ENCODE data around the gene NT5DC4. TPM values are rescaled to one million over a fixed set of nuclear protein-coding genes. Genes with fewer than 3 reads are reported as not detected.

NT5DC4 gene
- polyA plus RNA-seq, 4 donors = 0.13 to 1.2 (median 0.49) TPM; not detected in 1

DNA sequence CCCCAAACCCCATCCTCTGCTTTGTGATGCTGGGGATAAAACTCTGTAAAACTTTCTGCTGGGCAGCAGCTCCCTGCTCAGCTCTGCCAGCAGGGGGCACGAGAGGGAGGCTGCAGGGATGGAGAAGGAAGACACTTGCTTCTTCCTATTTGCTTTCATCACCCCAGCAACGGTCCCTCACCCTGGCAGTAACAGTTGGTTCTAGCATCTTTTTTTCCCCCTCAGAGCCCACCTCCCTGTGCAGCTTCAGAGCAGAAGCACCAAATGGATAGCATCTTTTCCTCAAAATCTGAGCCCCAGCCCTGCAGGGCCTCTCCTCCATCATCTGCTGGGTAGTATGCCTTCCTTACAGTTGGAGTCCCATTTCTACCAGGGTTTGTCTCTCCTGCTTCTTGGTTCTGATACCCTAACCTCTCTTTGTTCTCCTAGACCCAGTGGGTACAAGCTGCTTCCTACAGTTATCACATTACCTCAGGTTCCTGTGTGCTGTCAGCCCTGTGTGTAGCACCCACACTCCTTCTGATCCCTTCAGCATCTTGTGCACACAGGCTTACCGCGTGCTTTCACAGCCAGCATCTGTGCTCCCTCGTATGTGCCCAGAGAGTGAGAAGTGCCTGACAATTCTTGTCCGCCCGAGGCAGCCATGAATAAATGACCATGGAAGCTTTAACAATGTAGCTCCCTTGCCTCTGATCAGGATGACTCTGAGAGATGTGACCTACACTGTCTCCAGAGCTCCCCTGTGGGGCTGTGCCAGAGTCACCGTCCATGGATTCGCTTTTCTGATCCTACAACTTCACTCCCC lies 29.1 kb downstream of the NT5DC4 start:
- DNase-seq (ENCODE audit: low read depth in 4 of 4, low spot score in 3 of 4) = peak in 1 of 4 donors; percentile 29

DNA sequence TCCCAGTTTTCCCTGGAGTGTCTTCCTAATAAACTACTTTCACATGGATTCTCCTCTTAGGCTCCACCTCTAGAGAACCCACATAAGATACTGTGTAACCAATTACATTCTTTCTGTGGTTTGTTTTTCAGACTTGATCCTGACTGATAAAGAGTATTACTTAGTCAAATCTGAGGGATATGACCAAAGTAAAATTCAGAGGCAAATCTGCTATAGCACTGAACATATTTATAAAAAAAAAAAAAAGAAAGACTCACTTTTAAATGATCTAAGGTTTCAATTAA lies 29.7 kb downstream of the NT5DC4 start:
- DNase-seq (ENCODE audit: low read depth in 4 of 4, low spot score in 3 of 4) = no peak

- DNase-seq (ENCODE audit: low read depth in 4 of 4, low spot score in 3 of 4) = no peak
These were observed 30.8 kb downstream of the NT5DC4 start for GRCh38 chr2:112751451-112752197.

DNA sequence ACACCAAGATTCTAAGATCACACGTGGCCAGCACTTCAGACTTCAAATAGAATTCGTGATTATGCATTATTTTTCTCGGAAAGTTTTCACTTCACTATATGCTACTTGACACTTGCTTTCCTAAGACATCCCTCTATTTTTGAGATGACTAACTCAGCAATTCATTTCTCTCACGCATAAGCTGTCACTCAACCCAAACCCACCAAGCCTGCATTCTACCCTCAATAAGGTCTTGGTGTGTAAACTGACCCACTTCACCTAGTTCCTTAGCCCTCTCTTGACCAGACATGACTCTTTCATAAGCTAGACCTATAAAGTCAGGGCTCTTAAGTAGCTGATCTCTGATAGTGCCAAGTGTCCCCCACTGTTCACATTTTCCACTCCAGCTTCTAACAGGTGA lies 31.8 kb downstream of the NT5DC4 start:
- no peak for DNase-seq (ENCODE audit: low read depth in 4 of 4, low spot score in 3 of 4)

- no peak for DNase-seq (ENCODE audit: low read depth in 4 of 4, low spot score in 3 of 4)
These were observed 33.7 kb downstream of the NT5DC4 start for GRCh38 chr2:112754564-112754963.

- no peak for DNase-seq (ENCODE audit: low read depth in 4 of 4, low spot score in 3 of 4)
These were observed 34.6 kb downstream of the NT5DC4 start for GRCh38 chr2:112755444-112755843.

GRCh38 chr2:112756207-112756606 lies 35.4 kb downstream of the NT5DC4 start:
- no peak for DNase-seq (ENCODE audit: low read depth in 4 of 4, low spot score in 3 of 4)

DNA sequence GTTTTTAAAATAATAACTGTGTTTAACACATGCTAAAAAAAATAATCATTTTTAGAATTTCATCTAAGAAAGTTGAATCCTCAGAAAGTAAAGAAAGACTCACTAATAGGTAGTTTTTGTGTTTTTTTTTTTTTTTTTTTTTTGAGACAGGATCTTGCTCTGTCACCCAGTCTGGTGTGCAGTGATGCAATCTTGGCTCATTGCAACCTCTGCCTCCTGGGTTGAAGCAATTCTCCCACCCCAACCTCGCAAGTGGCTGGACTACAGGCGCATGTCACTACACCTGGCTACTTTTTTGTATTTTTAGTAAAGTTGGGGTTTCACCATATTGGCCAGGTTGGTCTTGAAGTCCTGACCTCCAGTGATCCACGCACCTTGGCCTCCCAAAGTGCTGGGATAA lies 36.4 kb downstream of the NT5DC4 start:
- no peak for DNase-seq (ENCODE audit: low read depth in 4 of 4, low spot score in 3 of 4)

DNA sequence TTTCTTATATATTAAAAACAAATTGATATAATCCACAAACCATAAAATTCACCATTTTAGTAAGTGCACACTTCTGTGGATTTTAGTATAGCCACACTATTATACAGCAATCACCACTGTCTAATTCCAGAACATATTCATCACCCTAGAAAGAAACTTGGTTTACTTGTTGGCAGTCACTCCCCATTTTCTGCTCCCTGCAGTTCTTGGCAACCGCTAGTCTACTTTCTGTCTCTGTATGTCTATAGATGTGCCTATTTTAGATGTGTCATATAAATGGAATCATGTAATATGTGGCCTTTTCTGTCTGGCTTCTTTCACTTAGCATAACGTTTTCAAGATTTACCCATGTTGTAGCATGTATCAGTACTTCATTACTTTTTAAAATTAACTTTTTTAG lies 37.9 kb downstream of the NT5DC4 start:
- DNase-seq (ENCODE audit: low read depth in 4 of 4, low spot score in 3 of 4) = no peak

DNA sequence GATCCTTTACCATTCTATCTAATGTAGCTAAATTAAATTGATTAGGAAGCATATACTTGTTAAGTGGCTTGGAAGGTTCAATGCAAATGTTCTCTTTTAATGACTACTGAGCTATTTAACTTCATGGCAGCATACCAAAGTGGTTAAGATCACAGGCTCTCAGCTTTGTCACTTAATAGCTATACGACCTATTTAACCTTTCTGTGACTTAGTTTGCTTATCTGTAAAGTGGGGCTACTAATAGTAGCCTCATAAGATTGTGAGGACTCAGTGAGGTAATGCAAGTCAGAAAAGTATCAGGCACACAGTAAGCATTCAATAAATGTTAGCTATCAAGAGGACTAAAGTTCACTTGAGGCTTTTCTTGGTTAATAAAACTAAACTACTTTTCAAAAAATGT lies 39.3 kb downstream of the NT5DC4 start:
- DNase-seq (ENCODE audit: low read depth in 4 of 4, low spot score in 3 of 4) = no peak

- no peak for DNase-seq (ENCODE audit: low read depth in 4 of 4, low spot score in 3 of 4)
These were observed 41.5 kb downstream of the NT5DC4 start for GRCh38 chr2:112762276-112762675.

DNA sequence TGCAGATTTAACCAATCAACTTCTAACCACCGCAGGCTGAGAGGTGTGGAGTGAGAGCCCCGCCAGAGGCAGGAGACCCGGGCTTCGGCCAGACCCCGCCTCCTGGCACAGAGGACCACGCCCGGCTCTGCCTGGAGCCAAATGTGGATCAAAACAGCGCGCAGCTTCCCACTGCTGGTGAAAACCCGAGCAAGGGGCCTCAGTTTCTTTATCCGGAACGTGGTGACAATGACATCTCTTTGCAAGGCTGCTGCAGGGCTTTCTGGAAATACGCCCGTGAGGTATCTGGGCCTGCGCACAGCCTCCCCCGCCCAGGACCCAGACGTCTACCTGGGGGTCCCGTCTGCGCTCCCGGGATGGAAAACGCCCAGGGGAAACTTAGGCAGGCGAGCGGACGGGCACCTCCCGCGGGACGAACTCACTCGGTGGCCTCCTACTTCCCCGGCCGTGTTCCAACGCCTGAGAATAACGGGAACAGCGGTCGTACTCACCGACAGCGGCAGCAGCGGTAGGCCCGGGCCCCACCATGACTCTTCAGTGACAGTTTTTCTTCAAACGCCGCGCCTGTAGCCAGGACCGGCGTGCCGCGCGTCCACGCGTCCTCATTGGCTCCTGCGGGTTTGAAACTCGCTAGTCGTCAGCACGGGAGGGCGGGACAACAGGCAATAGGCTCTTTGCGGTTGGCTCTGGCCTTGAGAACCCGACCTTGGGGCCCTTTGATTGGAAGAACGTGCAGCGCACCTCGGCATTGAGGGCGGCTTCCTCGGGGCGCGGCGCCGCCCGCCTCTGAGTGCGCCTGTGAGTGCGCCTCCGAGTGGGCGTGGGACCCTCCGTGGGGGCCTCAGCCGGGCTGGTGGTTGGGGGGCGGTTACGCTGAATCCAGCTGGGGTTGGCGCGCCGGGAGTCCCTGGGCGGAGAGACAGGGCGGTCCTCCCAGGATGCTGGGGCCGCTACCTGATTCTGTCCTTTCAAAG lies 43.5 kb downstream of the NT5DC4 start, which contains the start of gene CKAP2L:
TSS of gene CKAP2L (minus strand) at position 539 of the 974 bp plus-strand sequence. CDS start at position 528, 11 bp downstream.
- DNase-seq (ENCODE audit: low read depth in 4 of 4, low spot score in 3 of 4) = peak; percentile 89 to 96 (median 92)

- no peak for DNase-seq (ENCODE audit: low read depth in 4 of 4, low spot score in 3 of 4)
These were observed 44.4 kb downstream of the NT5DC4 start for GRCh38 chr2:112765251-112765650.

DNA sequence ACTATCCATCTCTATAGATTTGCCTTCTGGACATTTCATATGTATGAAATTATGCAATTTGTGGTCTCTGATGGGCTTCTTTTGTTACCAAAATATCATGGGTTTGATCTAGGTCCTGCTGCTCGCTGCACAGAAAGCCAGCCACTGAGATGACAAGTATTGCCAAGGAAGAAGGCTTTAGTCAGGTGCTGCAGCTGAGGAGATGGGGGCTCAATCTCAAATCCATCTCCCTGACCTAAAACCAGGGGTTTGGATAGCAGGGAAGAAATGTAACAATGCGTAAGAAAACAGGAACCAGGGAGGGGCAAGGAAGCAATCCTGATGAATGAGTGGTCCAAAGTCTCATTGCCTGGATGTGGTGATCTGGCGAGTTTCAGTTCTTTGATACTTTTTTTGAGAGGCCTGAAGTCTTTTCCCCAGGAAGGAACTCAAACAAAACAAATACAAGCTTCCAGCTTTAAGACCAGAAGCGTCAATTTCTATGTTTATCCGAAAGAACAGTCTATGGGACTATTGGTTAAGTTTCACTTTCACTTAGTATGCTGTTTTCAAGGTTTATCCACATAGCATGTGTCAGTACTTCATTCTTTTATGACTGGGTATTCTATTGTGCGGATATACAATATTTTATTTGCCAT lies 47.0 kb downstream of the NT5DC4 start:
- no peak for DNase-seq (ENCODE audit: low read depth in 4 of 4, low spot score in 3 of 4)

- DNase-seq (ENCODE audit: low read depth in 4 of 4, low spot score in 3 of 4) = no peak
These were observed 47.6 kb downstream of the NT5DC4 start for GRCh38 chr2:112768432-112768831.

DNA sequence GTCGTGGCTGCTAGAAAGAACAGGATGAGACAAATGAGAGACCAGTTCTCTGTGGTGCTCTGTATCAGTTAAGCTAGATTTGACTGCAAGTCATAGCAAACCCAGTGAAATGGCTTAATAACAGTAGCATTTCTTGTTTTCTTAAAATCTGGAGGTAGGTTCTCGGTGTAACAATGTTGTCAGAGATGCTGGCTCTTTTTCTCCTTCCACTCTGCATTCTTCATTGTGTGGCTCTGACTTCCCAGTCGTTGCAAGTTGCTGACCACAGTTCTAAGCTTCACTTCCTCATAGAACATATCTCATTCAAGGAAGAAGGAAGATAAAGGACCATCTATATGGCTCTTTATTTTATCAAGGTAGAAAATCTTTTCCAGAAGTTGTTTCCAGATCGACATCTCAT lies 51.5 kb downstream of the NT5DC4 start:
- no peak for DNase-seq (ENCODE audit: low read depth in 4 of 4, low spot score in 3 of 4)

GRCh38 chr2:112772911-112773475 lies 52.2 kb downstream of the NT5DC4 start:
- no peak for DNase-seq (ENCODE audit: low read depth in 4 of 4, low spot score in 3 of 4)

GRCh38 chr2:112773556-112773955 lies 52.7 kb downstream of the NT5DC4 start:
- DNase-seq (ENCODE audit: low read depth in 4 of 4, low spot score in 3 of 4) = no peak

GRCh38 chr2:112774536-112775285 lies 53.9 kb downstream of the NT5DC4 start:
- DNase-seq (ENCODE audit: low read depth in 4 of 4, low spot score in 3 of 4) = no peak

Measured in left renal pelvis (tissue), 4 donors.